ENCODE measurements around the gene PXMP2. TPM values are rescaled to one million over a fixed set of nuclear protein-coding genes. Genes with fewer than 3 reads are reported as not detected.
A peak's percentile ranks its signal among the peaks of the same experiment; 100 is the strongest.

PXMP2 gene
- total and polyA plus RNA-seq, 9 donors: 12.4 to 45.0 (median 27.4) TPM

GRCh38 chr12:132703641-132704040 is 16.3 kb downstream of the PXMP2 start:
- Histone ChIP-seq H3K27me3 (no peaks in the 10 kb centered on the region), H3K4me1 (ENCODE audit: insufficient read depth) (no peaks in the 10 kb centered on the region), H3K9me3 (no peaks in the 10 kb centered on the region), H3K27ac (no peak overlapping the region), H3K4me3 (no peak overlapping the region), H3K36me3 (no peaks in the 10 kb centered on the region)
- TF ChIP-seq EP300 (IDR thresholded peaks at IDR 0.05): no peak
- TF ChIP-seq POLR2A (IDR thresholded peaks at IDR 0.05): no peak
- TF ChIP-seq CTCF (IDR thresholded peaks at IDR 0.05): no peak
- no peak for DNase-seq
- WGBS, 3 donors: 91 to 94% (median 91%) methylated on average over 9 of the region's 9 CpGs
- intact Hi-C loops (cut with DNase I): no loop called here

GRCh38 chr12:132707241-132707640 is 19.9 kb downstream of the PXMP2 start:
- 89 to 93% (median 90%) methylated on average over 6 of the region's 6 CpGs for WGBS, 3 donors
- Histone ChIP-seq H3K27me3 (no peaks in the 10 kb centered on the region), H3K4me1 (ENCODE audit: insufficient read depth) (no peaks in the 10 kb centered on the region), H3K27ac (no peak overlapping the region), H3K4me3 (no peak overlapping the region), H3K36me3 (no peaks in the 10 kb centered on the region), H3K9me3 (no peaks in the 10 kb centered on the region)
- no peak for DNase-seq
- TF ChIP-seq CTCF (IDR thresholded peaks at IDR 0.05) (no peak), EP300 (IDR thresholded peaks at IDR 0.05) (no peak), POLR2A (IDR thresholded peaks at IDR 0.05) (no peak)
- intact Hi-C loops (cut with DNase I): no loop called here

- H3K4me1 ChIP-seq (ENCODE audit: insufficient read depth): no peaks in the 10 kb centered on the region
- intact Hi-C loops (cut with DNase I): no loop called here
- no peaks in the 10 kb centered on the region for H3K36me3 ChIP-seq
- H3K9me3 ChIP-seq: no peaks in the 10 kb centered on the region
- 53 to 77% (median 62%) methylated on average over 2 of the region's 2 CpGs for WGBS, 3 donors
- no peaks in the 10 kb centered on the region for H3K27me3 ChIP-seq
- no peak for TF ChIP-seq POLR2A (IDR thresholded peaks at IDR 0.05)
- no peak for TF ChIP-seq EP300 (IDR thresholded peaks at IDR 0.05)
- TF ChIP-seq CTCF (IDR thresholded peaks at IDR 0.05): no peak
- no peak for DNase-seq
- H3K4me3 ChIP-seq: no peak overlapping the region
- H3K27ac ChIP-seq: no peak overlapping the region
Measured at GRCh38 chr12:132708150-132708549, 20.8 kb downstream of the PXMP2 start.

- intact Hi-C loops (cut with DNase I): no loop called here
- Histone ChIP-seq H3K27me3 (no peaks in the 10 kb centered on the region), H3K4me1 (ENCODE audit: insufficient read depth) (no peaks in the 10 kb centered on the region), H3K4me3 (peak overlapping the region; percentile 65), H3K9me3 (no peaks in the 10 kb centered on the region), H3K36me3 (no peaks in the 10 kb centered on the region), H3K27ac (peak overlapping the region; percentile 56 to 74)
- peak in 2 of 5 donors; percentile 43 to 51 for DNase-seq
- WGBS, 3 donors: 0 to 2% (median 1%) methylated on average over 25 to 26 of the region's 26 CpGs
- TF ChIP-seq CTCF (IDR thresholded peaks at IDR 0.05): no peak
- no peak for TF ChIP-seq POLR2A (IDR thresholded peaks at IDR 0.05)
- TF ChIP-seq EP300 (IDR thresholded peaks at IDR 0.05): no peak
Measured at GRCh38 chr12:132710043-132710404, 22.6 kb downstream of the PXMP2 start.
